ENCODE measurements around the gene CAPZA2. TPM values are rescaled to one million over a fixed set of nuclear protein-coding genes. Genes with fewer than 3 reads are reported as not detected.
A peak's percentile ranks its signal among the peaks of the same experiment; 100 is the strongest.
"Not testable (repeated sequence)": the region's sequence is repeated elsewhere in the genome, so short reads cannot be mapped to it uniquely, and the experiment has no call there.

CAPZA2 gene
- total RNA-seq, 1 donor from 2014 or later: 208 TPM

DNA sequence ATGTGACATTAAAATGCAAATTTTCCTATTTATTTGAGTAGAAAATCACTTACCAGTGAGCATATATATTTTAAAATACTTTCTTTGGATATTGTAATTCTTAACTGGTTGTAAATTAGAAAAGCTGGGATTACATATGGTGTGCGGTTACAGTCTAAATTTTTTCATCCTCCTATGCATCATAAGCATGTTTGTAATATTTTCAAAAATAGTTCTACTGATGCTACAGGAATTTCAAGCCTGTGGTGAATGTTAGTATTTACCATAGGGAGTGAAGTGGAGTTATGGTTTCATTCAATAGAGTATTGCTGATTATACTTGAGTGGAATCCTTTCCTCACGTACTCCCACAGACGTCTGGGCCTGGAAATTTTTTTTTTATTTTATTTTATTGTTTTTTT, 56.3 kb downstream of the CAPZA2 start:
- no peak for DNase-seq (ENCODE audit: low spot score)

DNA sequence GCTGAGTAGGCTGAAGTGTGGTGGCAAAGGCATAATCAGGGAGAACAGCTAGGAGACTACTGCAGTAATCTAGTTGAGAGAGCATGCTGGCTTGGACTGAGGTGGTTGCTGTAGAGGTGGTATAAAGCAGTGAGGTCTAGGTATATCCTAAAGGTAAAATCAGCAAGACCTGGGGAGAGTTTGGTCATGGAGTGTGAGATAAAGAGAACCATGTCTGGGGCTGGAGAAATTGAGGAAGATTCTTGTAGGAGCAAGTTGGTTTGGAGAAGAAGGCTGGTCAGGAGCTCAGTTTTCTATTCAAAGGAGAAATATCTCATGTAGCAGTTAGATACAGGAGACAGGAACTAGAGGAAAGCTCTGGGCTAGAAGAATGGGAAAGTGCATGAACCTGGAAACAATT, 58.0 kb downstream of the CAPZA2 start:
- no peak for DNase-seq (ENCODE audit: low spot score)

DNA sequence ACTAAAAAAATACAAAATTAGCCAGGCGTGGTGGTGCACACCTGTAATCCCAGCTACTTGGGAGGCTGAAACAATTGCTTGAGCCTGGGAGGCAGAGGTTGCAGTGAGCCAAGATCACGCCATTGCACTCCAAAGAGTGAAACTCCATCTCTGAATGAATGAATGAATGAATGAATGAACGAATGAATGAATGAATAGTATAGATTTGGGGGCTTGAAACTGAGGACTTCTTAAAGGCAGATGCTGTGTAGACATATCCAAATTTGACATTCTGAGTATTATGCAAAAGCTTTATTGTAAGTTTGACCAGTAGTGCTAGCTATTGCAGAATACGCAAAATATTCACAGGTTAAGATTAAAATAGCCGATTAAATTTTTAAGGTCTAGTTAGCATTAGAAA, 60.2 kb downstream of the CAPZA2 start:
- no peak for DNase-seq (ENCODE audit: low spot score)

DNA sequence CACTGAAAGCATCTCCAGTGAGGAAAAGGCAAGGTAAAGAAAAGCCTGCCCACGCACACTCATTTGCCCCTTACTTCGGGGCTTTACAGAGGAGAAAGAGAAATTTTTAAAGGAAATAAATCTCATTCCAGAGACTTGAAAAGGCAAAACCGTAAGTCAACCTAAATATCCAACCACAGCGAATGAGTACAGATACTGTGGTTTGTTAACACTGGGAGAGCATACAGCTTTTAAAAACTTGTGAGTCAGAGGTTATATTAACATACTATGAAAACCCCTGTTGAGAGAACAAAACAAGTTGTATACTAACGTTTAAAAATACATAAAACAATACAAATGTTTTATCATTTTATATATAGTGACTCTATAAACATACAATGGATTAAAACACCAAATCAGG, 62.4 kb downstream of the CAPZA2 start:
- DNase-seq (ENCODE audit: low spot score): no peak

DNA sequence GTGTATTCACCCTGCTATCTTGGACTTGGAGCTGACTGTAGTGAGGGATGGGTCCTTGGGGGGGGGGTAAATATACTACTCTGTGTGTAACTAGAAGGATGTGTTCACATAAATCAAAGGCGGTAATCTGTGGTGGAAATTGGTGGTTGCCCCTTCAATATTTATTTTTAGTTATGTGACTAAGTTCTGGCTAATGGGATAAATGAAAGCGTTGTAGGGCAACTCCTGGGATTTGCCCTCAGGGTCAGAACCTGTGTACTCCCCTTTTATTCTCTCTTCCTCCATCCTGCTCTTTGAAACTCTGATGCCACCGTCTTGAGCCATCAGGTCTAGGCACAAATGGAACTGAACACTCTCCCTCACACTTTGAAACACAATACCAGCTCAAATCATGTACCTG, 66.6 kb downstream of the CAPZA2 start:
- no peak for DNase-seq (ENCODE audit: low spot score)

DNA sequence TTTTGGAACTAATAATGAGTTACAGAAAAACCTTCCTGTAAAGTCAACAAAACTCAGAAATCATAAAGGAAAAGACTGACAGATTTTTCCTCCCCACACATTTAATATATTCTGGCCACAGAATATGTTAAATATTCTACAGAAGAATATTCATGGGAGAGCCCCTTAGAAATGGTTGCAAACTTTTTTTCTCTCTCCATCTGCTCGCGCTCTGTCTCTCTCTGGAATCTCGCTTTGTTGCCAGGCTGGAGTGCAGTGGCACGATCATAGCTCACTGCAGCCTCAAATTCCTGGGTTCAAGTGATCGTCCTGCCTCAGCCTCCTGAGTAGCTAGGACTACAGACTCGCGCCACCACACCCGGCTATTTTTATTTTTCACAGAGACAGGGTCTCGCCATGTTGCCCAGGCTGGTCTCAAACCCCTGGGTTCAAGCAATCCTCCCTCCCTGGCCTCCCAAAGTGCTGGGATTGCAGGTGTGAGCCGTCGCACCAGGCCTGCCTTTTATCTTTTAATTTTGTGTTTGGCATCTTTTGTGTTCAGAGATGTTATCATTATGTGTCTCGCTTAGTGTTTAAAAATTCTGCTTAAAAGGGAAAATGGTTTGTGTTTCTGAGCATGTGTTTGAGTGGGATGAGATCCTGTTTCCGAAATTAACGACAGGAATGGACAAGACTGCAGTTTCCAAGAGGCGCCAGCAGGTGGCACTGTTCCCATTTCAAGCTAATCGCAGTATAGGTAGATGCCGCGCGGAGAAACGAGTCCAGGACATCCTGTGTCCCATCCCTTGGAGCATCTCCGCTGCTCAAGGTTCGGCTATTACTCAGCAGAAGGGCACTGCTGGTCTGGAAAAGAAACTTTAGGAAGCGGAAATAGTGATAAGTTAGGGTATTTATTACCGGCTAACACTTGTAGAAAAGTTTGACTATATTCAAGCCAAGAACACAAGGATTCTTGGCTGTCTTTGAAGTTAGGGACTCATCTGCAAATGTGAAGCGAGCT, 67.8 kb downstream of the CAPZA2 start:
- DNase-seq (ENCODE audit: low spot score): peak; percentile 83

DNA sequence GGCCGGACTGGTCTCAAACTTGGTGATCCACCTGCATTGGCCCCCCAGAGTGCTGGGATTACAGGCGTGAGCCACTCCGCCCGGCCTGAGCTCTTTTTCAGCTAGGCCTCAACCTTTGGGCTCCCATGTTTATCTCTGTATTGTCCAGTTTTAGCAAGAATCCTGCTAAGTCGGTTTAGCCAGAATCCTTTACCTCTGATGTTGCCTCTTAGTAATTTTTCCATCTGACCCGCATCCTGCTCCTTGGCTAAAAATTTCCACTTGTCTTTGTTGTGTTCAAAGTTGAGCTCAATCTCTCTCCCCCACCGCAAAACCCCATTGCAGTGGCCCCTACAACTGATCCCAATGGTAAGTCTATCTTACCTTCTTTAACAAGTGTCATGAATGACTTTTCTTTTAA, 70.2 kb downstream of the CAPZA2 start:
- no peak for DNase-seq (ENCODE audit: low spot score)

DNA sequence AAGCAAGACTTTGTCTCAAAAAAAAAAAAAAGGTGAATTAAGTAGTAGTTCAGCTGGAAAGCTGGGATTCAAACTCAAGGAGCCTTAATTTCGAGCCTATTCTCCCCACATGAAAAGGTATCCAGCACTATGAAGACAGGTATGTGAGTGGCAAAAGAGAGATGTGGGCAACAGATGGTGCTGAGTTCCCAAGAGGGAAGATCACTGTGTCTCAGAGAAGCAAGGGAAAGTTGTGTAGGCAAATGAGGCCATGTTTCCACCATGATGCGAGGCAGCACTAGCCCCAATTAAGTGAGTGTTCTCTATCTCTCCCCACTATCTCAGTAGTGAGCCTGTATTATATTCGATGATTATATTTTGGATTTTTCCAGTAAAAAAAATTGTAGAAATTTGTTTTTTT, 71.1 kb downstream of the CAPZA2 start:
- no peak for DNase-seq (ENCODE audit: low spot score)

DNA sequence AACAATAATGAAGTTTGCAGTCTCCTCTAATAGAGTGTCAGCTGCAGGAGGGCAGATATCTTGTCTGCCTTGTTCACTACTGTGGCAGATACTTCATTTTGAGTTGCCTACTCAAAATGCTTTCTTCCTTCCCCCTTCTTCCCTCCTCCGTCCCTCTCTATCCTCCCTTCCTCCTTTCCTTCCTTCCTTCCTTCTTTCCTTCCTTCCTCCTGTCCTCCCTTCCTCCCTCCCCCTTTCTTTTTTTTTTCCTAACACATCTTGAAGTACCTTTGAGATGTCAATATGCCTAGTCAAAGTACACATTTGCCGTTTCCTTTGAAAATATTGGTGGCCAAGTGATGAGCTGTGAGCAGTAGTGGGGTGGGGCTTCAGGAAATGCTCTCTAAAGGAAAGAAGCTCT, 72.2 kb downstream of the CAPZA2 start:
- DNase-seq (ENCODE audit: low spot score): no peak

DNA sequence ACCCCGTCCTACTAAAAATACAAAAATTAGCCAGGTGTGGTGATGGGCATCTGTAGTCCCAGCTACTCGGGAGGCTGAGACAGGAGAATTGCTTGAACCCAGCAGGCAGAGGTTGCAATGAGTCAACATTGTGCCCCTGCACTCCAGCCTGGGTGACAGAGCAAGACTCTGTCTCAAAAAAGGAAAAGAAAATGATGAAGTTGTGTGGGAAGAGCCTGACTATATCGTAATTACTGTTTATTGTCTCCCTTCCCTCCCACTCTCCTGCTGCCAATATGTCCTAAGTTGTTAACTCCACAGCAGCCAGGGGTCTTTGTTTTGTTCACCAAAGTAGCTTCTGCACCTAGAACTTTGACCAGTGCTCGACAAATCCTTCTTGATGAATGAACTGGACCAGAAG, 74.5 kb downstream of the CAPZA2 start:
- DNase-seq (ENCODE audit: low spot score): not testable (repeated sequence)

DNA sequence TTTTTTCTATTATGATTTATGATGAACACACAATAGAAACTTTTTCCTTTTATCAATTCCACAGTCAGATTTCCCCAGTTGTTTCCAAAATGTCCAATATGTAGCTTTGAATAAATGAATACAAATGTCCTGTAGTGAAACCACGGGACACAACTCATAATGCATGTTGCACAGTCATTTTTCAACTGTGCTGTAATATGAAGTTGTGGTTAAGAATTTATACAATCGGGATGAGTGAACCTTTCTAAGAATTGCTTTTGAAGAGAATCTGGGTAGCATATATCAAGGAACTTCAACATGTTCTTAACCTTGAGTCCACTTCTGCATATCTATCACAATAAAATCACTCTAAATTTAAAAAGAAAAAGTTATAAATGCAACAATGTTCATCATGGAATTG, 76.3 kb downstream of the CAPZA2 start:
- no peak for DNase-seq (ENCODE audit: low spot score)

DNA sequence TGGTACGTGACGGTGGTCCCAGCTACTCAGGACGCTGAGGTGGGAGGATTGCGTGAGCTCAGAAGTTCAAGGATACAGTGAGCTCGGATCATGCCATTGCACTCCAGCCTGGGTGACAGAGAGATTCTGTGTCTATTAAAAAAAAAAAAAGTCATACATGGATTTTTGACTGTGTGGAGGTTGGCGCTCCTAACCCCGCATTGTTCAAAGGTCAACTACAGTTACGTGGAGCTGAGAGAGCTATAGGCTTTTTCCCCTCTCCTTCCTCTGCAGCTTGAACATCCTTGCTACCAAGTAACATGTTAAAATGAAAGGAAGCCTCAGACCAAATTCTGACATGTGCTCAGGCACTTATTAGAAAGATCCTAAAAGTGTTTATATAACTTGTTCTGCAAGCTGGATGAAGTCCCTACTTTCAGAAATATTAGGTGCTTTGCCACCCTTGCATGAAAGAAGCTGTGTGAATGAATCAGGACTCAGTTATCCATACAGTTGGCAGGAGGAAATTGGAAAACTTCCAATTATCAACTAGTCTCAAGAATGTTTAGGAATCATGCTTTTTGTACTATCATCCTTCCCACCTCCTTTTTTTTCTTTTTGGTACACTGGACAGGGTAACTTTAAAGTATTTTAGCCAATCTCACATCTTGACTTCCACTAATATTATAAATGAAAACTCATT, 78.4 kb downstream of the CAPZA2 start:
- DNase-seq (ENCODE audit: low spot score): no peak

DNA sequence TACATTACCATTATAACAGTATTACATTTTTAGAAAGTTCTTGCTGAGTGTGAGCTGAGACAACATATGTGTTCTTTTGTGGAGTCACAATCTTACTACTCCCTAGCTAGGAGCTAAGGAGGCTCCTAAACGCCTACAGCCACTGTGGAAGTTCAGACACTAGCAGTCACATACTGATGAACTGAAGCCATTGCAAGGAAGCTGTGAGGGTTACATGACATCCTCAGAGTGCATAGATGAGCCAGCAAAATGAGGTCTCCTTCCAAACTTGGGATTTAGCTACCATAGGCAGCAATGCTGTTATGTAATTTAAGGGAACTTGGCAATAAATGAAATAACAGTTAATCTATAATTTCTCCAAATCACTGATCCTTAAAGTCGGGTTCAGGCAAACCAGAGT, 80.1 kb downstream of the CAPZA2 start:
- DNase-seq (ENCODE audit: low spot score): no peak

DNA sequence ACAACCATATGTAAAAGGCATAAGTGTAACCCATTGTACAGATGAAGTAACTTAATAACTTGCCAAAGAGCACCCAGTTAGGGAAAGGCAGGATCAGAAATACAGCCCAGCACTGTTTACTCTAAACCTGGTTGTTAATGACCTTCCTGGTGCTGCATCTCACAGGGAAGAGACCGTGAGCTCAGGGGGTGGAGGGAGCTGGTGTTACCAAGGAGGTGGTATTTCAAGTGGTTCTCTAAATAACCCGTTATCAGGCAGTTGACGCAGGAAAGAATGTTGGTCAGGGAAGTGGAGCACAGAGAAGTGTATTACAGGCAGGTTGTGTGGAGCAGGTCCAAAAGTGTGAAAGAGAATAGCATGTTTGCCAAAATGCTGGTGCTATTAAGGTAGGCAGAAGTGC, 86.5 kb downstream of the CAPZA2 start:
- DNase-seq (ENCODE audit: low spot score): no peak

DNA sequence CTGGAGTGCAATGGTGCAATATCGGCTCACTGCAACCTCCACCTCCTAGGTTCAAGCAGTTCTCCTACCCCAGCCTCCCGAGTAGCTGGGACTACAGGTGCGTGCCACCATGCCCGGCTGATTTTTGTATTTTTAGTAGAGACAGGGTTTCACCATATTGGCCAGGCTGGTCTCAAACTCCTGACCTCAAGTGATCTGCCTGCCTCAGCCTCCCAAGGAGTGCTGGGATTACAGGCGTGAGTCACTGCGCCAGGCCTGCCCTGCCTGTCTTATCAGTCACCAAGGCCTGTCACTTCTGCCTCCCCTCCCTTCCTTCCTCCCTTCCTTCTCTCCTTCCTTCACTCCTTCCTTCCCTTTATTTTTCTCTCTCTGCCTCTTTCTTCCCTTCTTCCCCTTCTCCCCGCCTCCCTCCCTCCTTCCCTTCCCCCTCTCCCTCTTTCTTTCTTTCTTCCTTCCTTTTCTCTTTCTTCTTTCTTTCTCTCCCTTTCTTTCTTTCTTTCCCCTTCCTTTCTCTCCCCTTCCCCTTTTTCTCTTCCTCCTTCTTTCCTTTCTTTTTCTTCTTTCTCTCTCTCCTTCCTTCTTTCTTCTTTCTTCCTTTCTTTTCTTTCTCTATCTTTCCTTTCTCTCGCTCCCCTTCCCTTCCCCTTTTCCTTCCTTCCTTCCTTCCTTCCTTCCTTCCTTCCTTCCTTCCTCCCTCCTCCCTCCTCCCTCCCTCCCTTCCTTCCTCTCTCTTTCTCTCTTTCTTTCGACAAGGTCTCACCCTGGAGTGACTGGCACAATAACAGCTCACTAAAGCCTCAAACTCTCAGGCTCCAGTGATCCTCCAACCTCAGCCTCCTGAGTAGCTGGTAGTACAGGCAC, 87.8 kb downstream of the CAPZA2 start:
- no peak for DNase-seq (ENCODE audit: low spot score)

DNA sequence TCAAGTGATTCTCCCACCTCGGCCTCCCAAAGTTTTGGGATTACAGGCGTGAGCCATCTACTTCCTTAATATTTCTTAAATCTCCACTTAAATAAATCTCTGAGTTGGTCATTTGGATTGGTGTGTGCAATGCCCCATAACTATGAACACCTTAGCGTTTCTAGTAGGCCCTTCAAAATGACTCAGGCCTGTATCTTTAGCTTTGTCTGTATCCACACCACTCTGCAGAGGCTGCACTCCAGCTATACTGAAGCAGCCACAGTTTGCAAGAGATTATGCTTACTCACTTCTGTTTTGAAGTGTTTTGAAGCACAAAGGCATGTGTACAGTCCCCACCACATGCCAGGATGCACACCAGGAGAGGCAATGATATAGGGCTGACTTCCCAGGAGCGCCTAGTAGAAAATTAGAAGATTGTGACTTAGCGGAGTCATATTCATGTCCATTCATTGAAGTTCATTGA, 88.5 kb downstream of the CAPZA2 start:
- DNase-seq (ENCODE audit: low spot score): no peak

DNA sequence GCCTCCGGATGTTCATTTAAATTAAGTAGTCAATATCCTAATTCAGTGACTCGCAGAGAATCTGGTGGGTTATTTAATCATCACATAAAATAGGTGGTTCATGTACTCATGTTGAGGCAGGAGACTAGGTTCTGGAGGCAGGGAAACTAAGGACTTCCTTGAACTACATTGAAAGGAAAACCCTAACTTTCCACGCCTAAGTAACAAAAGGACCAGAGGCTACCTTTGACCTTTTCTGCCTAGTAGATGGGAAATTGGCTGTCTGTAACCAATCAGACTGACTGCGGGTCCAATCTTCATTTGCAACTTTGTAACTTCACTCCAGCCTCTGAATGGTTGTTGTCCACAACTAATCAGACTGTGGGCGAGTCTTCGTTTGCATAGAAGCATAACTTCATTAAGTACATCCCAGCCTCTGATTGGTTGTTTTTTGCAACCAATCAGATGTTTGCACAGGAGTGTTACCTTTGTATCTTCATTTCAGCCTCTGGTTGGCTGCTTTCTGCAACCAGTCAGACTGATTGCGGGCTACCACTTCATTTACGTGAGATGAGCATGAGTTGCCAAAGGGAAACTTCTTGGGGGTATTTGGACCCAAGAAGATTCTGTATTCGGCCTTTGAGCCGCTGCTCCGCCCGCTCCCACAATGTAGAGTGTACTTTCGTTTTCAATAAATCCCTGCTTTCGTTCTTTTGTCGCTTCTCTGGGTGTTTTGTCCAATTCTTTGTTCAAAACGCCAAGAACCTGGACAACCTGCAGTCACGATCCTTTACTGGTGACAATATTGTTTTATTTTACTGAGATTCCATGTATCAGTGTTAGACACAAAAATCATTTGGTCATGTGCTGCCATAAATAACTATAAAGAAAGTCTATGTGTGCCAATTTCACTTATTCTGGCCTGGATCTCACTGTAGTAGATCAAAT, 89.2 kb downstream of the CAPZA2 start:
- DNase-seq (ENCODE audit: low spot score): no peak

DNA sequence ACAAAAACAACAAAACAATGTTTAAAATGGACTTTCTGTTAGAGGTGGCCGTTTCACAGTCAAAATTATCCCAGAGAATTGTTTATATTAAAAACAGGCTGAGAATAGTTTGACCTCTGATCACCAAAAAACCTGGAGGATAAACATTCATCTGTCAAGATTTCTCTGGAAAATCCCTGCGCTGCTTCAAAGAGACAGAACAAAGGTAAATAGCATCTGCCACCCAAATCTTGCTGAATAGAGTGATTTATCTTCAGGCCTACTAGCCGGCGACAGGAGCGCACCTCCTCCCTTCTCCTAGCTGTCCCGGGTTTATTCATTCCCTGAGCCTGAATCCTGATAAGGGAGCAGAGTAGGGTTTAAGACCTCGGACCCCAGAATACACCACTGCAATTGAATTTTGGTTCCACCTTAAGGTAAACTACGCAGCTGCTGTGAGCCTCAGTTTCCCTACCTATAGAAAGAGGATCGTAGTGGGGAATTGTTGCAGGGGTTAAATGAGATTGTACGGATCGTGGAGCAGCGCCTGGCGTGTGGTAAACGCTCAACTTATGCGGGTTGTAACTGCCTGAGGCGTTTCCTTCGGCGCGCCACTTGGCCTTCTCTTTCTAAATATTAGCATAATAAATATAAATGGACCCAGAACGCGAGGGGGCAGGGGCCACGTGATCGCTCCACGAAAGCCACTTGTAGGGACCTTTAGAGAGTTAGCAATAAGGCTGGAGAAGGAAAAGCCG, 90.4 kb downstream of the CAPZA2 start:
- peak; percentile 74 for DNase-seq (ENCODE audit: low spot score)

DNA sequence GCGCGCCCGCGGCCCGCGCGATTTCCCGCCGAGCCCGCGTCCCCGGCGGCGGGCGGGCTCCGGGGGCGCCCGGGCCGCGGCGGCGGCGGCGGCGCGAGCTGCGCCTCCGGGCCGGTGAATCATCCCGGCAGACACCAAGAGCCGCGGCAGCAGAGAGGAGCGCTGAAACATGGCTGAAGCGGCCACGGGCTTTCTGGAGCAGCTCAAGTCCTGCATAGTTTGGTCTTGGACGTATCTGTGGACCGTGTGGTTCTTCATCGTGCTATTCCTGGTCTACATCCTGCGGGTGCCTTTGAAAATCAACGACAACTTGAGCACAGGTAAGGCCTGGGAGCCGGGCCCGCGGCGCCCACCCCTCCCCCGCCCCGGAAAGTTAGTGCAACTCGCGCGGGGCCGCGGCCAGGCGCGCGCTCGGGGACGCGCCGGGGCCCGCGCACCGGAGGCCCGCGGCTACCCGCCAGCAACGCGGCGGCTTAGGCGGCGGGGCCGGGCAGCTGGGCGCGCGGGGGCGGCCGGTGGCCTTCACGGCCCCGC, 91.1 kb downstream of the CAPZA2 start, which contains the start of gene ST7:
Gene ST7 (plus strand): TSS at position 130 of the 534 bp plus-strand sequence. CDS start 40 bp downstream, at position 170.
- DNase-seq (ENCODE audit: low spot score): peak; percentile 60
